PFSK-1 (cell line): ENCODE results near the gene PWWP2B.

ENCODE experiments used
- POLR2AphosphoS5 ChIP-seq: IDR thresholded peaks from 2 replicates; pipeline ENCODE4 v1.6.1; 2012; ENCODE audit warnings: low read depth, mild to moderate bottlenecking, control low read depth, low read length, moderate library complexity
- SIN3A ChIP-seq: IDR thresholded peaks from 2 replicates; pipeline ENCODE4 v1.6.1; 2012; ENCODE audit warnings: mild to moderate bottlenecking, low read length, moderate library complexity, borderline replicate concordance; ENCODE audit not compliant: insufficient read depth
- TAF1 ChIP-seq: IDR thresholded peaks from 2 replicates; pipeline ENCODE4 v1.6.1; 2012; ENCODE audit warnings: low read length, control low read depth, borderline replicate concordance; ENCODE audit not compliant: insufficient read depth
- TF ChIP-seq, protein P1 (sequence below), 2 experiments: IDR thresholded peaks; 2 replicates each; pipeline versions ENCODE4 v1.6.1 to v1.8.0; 2011 to 2012; ENCODE audit warnings: low read depth in 2 of 2, low read length in 2 of 2, control low read depth in 1 of 2, inconsistent platforms in 1 of 2, mild to moderate bottlenecking in 1 of 2, moderate library complexity in 1 of 2; ENCODE audit not compliant: insufficient read depth in 1 of 2

DNA sequence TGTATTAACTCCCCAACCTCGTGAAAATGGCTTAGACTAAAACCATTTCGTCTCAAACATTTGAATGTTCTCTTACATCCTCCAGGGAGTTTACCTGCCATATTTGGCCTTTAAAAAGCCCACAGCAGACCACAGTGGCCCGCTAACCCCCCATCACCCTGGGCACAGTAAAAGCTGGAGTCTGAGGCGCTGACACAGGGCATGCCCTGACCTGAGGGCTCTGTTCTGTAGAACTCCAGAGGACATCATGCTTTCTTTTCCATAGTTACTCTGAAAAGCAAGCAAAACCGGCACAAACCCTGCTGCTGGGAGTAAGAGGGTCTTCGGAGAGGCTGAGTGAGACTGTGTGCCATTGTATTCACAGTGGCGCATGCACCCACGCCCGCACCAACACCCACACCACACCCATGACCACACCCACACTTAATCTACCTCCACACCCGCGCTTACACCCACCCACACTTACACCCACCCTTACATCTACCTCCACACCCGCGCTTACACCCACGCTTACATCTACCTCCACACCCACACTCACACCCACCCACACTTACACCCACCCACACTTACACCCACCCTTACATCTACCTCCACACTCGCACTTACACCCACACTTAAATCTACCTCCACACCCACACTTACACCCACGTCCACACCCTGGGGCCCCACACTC is 32.9 kb upstream of the PWWP2B start:
- TF ChIP-seq, protein P1, sequence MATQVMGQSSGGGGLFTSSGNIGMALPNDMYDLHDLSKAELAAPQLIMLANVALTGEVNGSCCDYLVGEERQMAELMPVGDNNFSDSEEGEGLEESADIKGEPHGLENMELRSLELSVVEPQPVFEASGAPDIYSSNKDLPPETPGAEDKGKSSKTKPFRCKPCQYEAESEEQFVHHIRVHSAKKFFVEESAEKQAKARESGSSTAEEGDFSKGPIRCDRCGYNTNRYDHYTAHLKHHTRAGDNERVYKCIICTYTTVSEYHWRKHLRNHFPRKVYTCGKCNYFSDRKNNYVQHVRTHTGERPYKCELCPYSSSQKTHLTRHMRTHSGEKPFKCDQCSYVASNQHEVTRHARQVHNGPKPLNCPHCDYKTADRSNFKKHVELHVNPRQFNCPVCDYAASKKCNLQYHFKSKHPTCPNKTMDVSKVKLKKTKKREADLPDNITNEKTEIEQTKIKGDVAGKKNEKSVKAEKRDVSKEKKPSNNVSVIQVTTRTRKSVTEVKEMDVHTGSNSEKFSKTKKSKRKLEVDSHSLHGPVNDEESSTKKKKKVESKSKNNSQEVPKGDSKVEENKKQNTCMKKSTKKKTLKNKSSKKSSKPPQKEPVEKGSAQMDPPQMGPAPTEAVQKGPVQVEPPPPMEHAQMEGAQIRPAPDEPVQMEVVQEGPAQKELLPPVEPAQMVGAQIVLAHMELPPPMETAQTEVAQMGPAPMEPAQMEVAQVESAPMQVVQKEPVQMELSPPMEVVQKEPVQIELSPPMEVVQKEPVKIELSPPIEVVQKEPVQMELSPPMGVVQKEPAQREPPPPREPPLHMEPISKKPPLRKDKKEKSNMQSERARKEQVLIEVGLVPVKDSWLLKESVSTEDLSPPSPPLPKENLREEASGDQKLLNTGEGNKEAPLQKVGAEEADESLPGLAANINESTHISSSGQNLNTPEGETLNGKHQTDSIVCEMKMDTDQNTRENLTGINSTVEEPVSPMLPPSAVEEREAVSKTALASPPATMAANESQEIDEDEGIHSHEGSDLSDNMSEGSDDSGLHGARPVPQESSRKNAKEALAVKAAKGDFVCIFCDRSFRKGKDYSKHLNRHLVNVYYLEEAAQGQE (IDR thresholded peaks at IDR 0.05; ENCODE audit: insufficient read depth in 1 of 2, low read depth in 2 of 2, low read length in 2 of 2), result no peak
- TF ChIP-seq TAF1, result no peak
- TF ChIP-seq SIN3A, result no peak
- TF ChIP-seq POLR2AphosphoS5, result no peak
